Measurements from ENCODE around the gene METTL25.

Gene METTL25

DNA sequence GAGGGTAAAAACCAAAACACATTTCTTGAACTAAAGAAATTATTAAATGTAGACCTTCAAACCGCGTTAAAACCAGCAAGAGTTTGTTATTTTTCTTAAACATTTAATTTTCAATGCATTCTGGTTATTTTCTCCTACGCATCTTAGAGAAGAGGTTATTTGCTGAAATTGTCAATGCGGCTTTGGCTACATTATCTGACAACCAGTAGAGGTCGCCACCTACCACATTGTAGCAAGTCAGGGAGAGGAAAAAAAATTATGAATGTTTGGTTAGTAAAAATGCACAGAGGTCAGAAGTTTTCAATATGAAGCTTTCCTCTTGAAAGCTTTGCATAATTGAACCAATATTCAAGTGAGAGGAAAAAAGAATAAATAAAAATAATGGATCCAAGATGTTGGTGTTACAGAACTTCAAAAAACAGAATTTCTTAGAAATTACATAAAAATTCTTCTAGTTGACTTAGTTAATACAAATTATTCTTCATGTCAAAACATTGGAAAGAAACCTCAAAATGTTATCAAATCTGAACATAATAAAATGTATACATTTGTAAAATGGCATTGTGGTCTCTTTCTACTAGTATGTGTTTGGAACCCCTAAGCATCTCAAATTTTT, 168.9 kb downstream of the METTL25 start:
- DNase-seq (ENCODE audit: low read depth): no peak
